ENCODE results near the gene NOP14. TPM values are rescaled to one million over a fixed set of nuclear protein-coding genes. Genes with fewer than 3 reads are reported as not detected.

Gene NOP14
- total and polyA plus RNA-seq, 2 experiments from 2014 or later = 29.9 to 38.7 TPM

DNA sequence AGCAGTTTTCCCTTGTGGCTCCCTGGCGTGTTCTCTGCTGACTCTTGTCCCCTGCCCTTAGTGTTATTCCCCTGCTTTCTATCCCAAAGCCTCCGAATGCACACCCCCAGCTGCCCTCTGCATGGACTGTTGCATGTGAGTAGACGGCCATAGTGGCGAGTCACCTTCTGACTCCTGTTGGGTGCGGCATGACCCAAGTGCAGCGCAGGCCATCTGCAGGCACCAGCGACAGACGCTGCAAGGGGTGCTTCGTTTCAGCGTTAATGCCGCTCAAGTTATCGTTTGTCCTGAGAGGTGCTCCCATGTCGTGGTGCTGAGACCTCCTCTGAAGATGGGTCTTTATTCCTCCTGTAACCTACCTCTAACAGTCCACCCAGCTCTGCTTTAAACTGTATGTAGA lies 57.7 kb downstream of the NOP14 start (continued):
- no peak for TF ChIP-seq EZH2phosphoT487 (IDR thresholded peaks at IDR 0.05; ENCODE audit: unreplicated experiment)
- no peak for TF ChIP-seq CREB1 (CRISPR knock-in tag; IDR thresholded peaks at IDR 0.05; ENCODE audit: low read depth)
- TF ChIP-seq, protein P1, sequence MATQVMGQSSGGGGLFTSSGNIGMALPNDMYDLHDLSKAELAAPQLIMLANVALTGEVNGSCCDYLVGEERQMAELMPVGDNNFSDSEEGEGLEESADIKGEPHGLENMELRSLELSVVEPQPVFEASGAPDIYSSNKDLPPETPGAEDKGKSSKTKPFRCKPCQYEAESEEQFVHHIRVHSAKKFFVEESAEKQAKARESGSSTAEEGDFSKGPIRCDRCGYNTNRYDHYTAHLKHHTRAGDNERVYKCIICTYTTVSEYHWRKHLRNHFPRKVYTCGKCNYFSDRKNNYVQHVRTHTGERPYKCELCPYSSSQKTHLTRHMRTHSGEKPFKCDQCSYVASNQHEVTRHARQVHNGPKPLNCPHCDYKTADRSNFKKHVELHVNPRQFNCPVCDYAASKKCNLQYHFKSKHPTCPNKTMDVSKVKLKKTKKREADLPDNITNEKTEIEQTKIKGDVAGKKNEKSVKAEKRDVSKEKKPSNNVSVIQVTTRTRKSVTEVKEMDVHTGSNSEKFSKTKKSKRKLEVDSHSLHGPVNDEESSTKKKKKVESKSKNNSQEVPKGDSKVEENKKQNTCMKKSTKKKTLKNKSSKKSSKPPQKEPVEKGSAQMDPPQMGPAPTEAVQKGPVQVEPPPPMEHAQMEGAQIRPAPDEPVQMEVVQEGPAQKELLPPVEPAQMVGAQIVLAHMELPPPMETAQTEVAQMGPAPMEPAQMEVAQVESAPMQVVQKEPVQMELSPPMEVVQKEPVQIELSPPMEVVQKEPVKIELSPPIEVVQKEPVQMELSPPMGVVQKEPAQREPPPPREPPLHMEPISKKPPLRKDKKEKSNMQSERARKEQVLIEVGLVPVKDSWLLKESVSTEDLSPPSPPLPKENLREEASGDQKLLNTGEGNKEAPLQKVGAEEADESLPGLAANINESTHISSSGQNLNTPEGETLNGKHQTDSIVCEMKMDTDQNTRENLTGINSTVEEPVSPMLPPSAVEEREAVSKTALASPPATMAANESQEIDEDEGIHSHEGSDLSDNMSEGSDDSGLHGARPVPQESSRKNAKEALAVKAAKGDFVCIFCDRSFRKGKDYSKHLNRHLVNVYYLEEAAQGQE (IDR thresholded peaks at IDR 0.05; ENCODE audit: unreplicated experiment) = no peak
- TF ChIP-seq, protein P2, sequence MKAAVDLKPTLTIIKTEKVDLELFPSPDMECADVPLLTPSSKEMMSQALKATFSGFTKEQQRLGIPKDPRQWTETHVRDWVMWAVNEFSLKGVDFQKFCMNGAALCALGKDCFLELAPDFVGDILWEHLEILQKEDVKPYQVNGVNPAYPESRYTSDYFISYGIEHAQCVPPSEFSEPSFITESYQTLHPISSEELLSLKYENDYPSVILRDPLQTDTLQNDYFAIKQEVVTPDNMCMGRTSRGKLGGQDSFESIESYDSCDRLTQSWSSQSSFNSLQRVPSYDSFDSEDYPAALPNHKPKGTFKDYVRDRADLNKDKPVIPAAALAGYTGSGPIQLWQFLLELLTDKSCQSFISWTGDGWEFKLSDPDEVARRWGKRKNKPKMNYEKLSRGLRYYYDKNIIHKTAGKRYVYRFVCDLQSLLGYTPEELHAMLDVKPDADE (IDR thresholded peaks at IDR 0.05) = no peak
- TF ChIP-seq ZNF331 (CRISPR knock-in tag; IDR thresholded peaks at IDR 0.05; ENCODE audit: low read depth) = no peak
- TF ChIP-seq POLR2AphosphoS5 (IDR thresholded peaks at IDR 0.05; ENCODE audit: low read depth) = no peak
- no peak for TF ChIP-seq STAT1 (IDR thresholded peaks at IDR 0.05; ENCODE audit: unreplicated experiment)
- TF ChIP-seq, protein P3, sequence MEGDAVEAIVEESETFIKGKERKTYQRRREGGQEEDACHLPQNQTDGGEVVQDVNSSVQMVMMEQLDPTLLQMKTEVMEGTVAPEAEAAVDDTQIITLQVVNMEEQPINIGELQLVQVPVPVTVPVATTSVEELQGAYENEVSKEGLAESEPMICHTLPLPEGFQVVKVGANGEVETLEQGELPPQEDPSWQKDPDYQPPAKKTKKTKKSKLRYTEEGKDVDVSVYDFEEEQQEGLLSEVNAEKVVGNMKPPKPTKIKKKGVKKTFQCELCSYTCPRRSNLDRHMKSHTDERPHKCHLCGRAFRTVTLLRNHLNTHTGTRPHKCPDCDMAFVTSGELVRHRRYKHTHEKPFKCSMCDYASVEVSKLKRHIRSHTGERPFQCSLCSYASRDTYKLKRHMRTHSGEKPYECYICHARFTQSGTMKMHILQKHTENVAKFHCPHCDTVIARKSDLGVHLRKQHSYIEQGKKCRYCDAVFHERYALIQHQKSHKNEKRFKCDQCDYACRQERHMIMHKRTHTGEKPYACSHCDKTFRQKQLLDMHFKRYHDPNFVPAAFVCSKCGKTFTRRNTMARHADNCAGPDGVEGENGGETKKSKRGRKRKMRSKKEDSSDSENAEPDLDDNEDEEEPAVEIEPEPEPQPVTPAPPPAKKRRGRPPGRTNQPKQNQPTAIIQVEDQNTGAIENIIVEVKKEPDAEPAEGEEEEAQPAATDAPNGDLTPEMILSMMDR (conservative IDR thresholded peaks at IDR 0.05; ENCODE audit: low read depth in 2 of 2) = no peak
- no peak for TF ChIP-seq ZNF114 (CRISPR knock-in tag; IDR thresholded peaks at IDR 0.05)

DNA sequence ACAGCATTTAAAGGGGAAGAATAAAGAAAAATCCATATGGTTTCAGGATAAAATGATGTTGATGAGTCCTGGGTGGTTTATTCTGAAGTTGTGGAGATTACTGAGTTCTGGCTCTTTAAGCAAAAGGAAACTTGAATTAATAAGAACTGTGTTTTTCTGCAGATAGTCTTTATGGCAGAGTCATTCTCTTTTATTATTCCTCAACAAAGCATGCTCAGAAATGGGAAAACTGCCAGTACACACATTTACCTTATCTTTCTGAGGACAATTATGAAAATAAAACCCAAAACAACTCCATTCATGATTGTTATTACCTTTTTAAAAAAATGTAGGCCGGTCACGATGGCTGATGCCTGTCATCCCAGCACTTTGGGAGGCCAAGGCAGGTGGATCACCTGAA lies 61.1 kb downstream of the NOP14 start:
- H2AFZ ChIP-seq = no peak overlapping the region
- no peak overlapping the region for H3K27ac ChIP-seq (ENCODE audit: low read depth)
- no peak overlapping the region for H3K4me3 ChIP-seq
- peaks cover 14% of the 10 kb centered on the region for H4K20me1 ChIP-seq (replicated peaks; ENCODE audit: insufficient read depth)
- DNase-seq (ENCODE audit: low spot score) (no peak), ATAC-seq (no peak)
- TF ChIP-seq EZH2 (IDR thresholded peaks at IDR 0.05; ENCODE audit: low read depth, unreplicated experiment) (no peak), NANOG (IDR thresholded peaks at IDR 0.05; ENCODE audit: borderline replicate concordance) (no peak)
- Mint-ChIP-seq H3K27me3 (ENCODE audit: insufficient read depth, low read depth, poor library complexity) (peaks cover 4% of the 10 kb centered on the region), H3K4me3 (no peak overlapping the region), H3K27ac (no peak overlapping the region), H3K36me3 (ENCODE audit: low read depth) (peaks cover 68% of the 10 kb centered on the region), H3K4me1 (no peaks in the 10 kb centered on the region), H3K9me3 (no peaks in the 10 kb centered on the region)
- 0 out of 2 replicates have a peak, but pooled peaks cover 3% of the 10 kb centered on the region for H3K9me2 ChIP-seq (ENCODE audit: insufficient read depth)
- no peaks in the 10 kb centered on the region for H3K79me2 ChIP-seq (replicated peaks; ENCODE audit: insufficient read depth)
- H3K36me3 ChIP-seq (ENCODE audit: insufficient read depth) = peaks cover 34% of the 10 kb centered on the region
- H3F3A ChIP-seq (replicated peaks; ENCODE audit: low read depth) = 0 out of 2 replicates have a peak, but pooled peaks cover 2% of the 10 kb centered on the region
- no peak overlapping the region for H3K4me2 ChIP-seq
- no peaks in the 10 kb centered on the region for H3K4me1 ChIP-seq (ENCODE audit: insufficient read depth)
- H3K27me3 ChIP-seq (ENCODE audit: insufficient read depth) = no peaks in the 10 kb centered on the region

Measured in GM23338 (cell line).